Natural killer cell (primary cell): Measurements from ENCODE around the gene RAD51B. TPM values are rescaled to one million over a fixed set of nuclear protein-coding genes. Genes with fewer than 3 reads are reported as not detected.

Source experiments
- ATAC-seq, 3 donors: fragments of 150-1000 bp in 2 of 3; fragments of 200-7000 bp in 1 of 3; cut with Tn5 transposase; 1 replicate in 1 of 3; 2 replicates in 2 of 3; pipeline ENCODE4 v1.10.0; 2021; ENCODE audit warnings: mild to moderate bottlenecking in 2 of 3, moderate library complexity in 2 of 3
- DNase-seq, 2 donors: peaks; one replicate each; pipeline versions ENCODE4 v3.0.0 to v3.0.0-alpha.2; 2013 to 2021; ENCODE audit warnings: mixed read lengths in 1 of 2
- H3K27ac ChIP-seq: one replicate; pipeline ENCODE4 v1.5.1; 2013; ENCODE audit warnings: mild to moderate bottlenecking, low read length
- H3K27me3 ChIP-seq: one replicate; pipeline ENCODE4 v1.6.1; 2013; ENCODE audit warnings: low read length; ENCODE audit not compliant: control insufficient read depth, insufficient read depth
- H3K36me3 ChIP-seq: one replicate; pipeline ENCODE4 v1.6.1; 2013; ENCODE audit warnings: low read length; ENCODE audit not compliant: control insufficient read depth, insufficient read depth
- H3K4me1 ChIP-seq: one replicate; pipeline ENCODE4 v1.6.1; 2013; ENCODE audit warnings: low read length; ENCODE audit not compliant: control insufficient read depth, insufficient read depth
- H3K4me3 ChIP-seq: one replicate; pipeline ENCODE4 v1.5.1; 2013; ENCODE audit warnings: low read length
- H3K9me3 ChIP-seq: one replicate; pipeline ENCODE4 v1.6.1; 2013; ENCODE audit warnings: low read length; ENCODE audit not compliant: control insufficient read depth, insufficient read depth
- H3K27ac Mint-ChIP-seq, 2 donors: one replicate each; pipeline ENCODE4 v1.8.0; 2022; ENCODE audit warnings: mild to moderate bottlenecking in 2 of 2, mixed read lengths in 2 of 2, moderate library complexity in 1 of 2
- H3K27me3 Mint-ChIP-seq, 2 donors: one replicate each; pipeline ENCODE4 v1.8.0; 2022; ENCODE audit warnings: low read depth in 2 of 2, mixed read lengths in 2 of 2
- H3K36me3 Mint-ChIP-seq: one replicate; pipeline ENCODE4 v1.8.0; 2022; ENCODE audit warnings: mixed read lengths
- H3K4me1 Mint-ChIP-seq, 2 donors: one replicate each; pipeline ENCODE4 v1.8.0; 2022; ENCODE audit warnings: mixed read lengths in 2 of 2
- H3K4me3 Mint-ChIP-seq: one replicate; pipeline ENCODE4 v1.8.0; 2022; ENCODE audit warnings: mild to moderate bottlenecking, moderate library complexity, mixed read lengths
- H3K9me3 Mint-ChIP-seq, 2 donors: one replicate each; pipeline ENCODE4 v1.8.0; 2022; ENCODE audit warnings: mixed read lengths in 2 of 2
- CTCF ChIP-seq: fragments of 200-600 bp; IDR thresholded peaks from one replicate; pipeline ENCODE4 v1.8.0; 2022; ENCODE audit warnings: antibody characterized with exemption
- WGBS: methylation state at CpG from one replicate; pipeline ENCODE4 v1.1.7; 2013; ENCODE audit warnings: missing lambda C conversion rate; ENCODE audit not compliant: insufficient coverage; 5-methylcytosine and 5-hydroxymethylcytosine counted together
- intact Hi-C: fragments of 100-400 bp; cut with micrococcal nuclease; formaldehyde crosslinking; loops from one replicate; pipeline ENCODE4 v1.14.2; 2022
- total RNA-seq, 4 donors: library from RNA; stranded (reverse); fragments of 120-200 nt in 1 of 4; gene quantifications; one replicate each; pipeline versions ENCODE4 v1.2.3 to v1.2.4, GENCODE V29; 2013 to 2022

The RAD51B gene
- total RNA-seq, 3 donors from 2014 or later (not counting 1 experiment from before 2014, with no cell fraction given), result 28.1 to 37.6 (median 28.6) TPM

- H3K27ac Mint-ChIP-seq, result no peak overlapping the region
- H3K4me1 Mint-ChIP-seq, result peaks cover 10 to 20% of the 10 kb centered on the region in 2 donors
- Histone ChIP-seq H3K27me3 (no peaks in the 10 kb centered on the region), H3K4me1 (peaks cover 21% of the 10 kb centered on the region), H3K9me3 (no peaks in the 10 kb centered on the region), H3K27ac (no peak overlapping the region), H3K4me3 (no peak overlapping the region), H3K36me3 (no peaks in the 10 kb centered on the region)
- intact Hi-C loops, result no loop called here
- DNase-seq, result no peak
- no peak for TF ChIP-seq CTCF
- H3K27me3 Mint-ChIP-seq, result no peaks in the 10 kb centered on the region
- 78% methylated on average over 3 of the region's 4 CpGs for WGBS
- no peak for ATAC-seq
- H3K4me3 Mint-ChIP-seq, result no peak overlapping the region
- no peaks in the 10 kb centered on the region for H3K9me3 Mint-ChIP-seq
- no peaks in the 10 kb centered on the region for H3K36me3 Mint-ChIP-seq
These were observed 934.1 kb downstream of the RAD51B start for GRCh38 chr14:68753690-68754089.

- Histone ChIP-seq H3K4me1 (peaks cover 21% of the 10 kb centered on the region), H3K27ac (no peak overlapping the region), H3K9me3 (no peaks in the 10 kb centered on the region), H3K4me3 (no peak overlapping the region), H3K36me3 (no peaks in the 10 kb centered on the region), H3K27me3 (no peaks in the 10 kb centered on the region)
- intact Hi-C loops, result no loop called here
- no peak for DNase-seq
- H3K4me3 Mint-ChIP-seq, result no peak overlapping the region
- no peak for TF ChIP-seq CTCF
- no peaks in the 10 kb centered on the region for H3K36me3 Mint-ChIP-seq
- no peak for ATAC-seq
- no peaks in the 10 kb centered on the region for H3K9me3 Mint-ChIP-seq
- peaks cover 10 to 22% of the 10 kb centered on the region in 2 donors for H3K4me1 Mint-ChIP-seq
- H3K27ac Mint-ChIP-seq, result no peak overlapping the region
- WGBS, result 96% methylated on average over 3 of the region's 3 CpGs
- no peaks in the 10 kb centered on the region for H3K27me3 Mint-ChIP-seq
These were observed 935.4 kb downstream of the RAD51B start for GRCh38 chr14:68755016-68755353.

GRCh38 chr14:68756000-68756481 is 936.5 kb downstream of the RAD51B start:
- 89% methylated on average over 7 of the region's 7 CpGs for WGBS
- DNase-seq (no peak), ATAC-seq (no peak)

More at GRCh38 chr14:68756000-68756481, 936.5 kb downstream of the RAD51B start:
- Mint-ChIP-seq H3K4me3 (no peak overlapping the region), H3K4me1 (peaks cover 10 to 25% of the 10 kb centered on the region in 2 donors), H3K9me3 (no peaks in the 10 kb centered on the region), H3K36me3 (no peaks in the 10 kb centered on the region), H3K27ac (no peak overlapping the region), H3K27me3 (no peaks in the 10 kb centered on the region)
- intact Hi-C loops, result no loop called here
- Histone ChIP-seq H3K27ac (no peak overlapping the region), H3K4me3 (no peak overlapping the region), H3K36me3 (no peaks in the 10 kb centered on the region), H3K9me3 (no peaks in the 10 kb centered on the region), H3K27me3 (no peaks in the 10 kb centered on the region), H3K4me1 (peaks cover 21% of the 10 kb centered on the region)
- no peak for TF ChIP-seq CTCF
